OCI-LY7 (cell line): Measurements from ENCODE around the gene VSNL1. TPM values are rescaled to one million over a fixed set of nuclear protein-coding genes. Genes with fewer than 3 reads are reported as not detected.
"Not testable (repeated sequence)": the region's sequence is repeated elsewhere in the genome, so short reads cannot be mapped to it uniquely, and the experiment has no call there.

ENCODE experiments used
- BruUV-seq: library from RNA; stranded (reverse); fragments of 400-500 nt; replicated peaks from 2 replicates; lab custom pipeline; 2021; lab: Mats Ljungman, UMichigan
- CTCF ChIA-PET: fragments of 300-600 bp; sonication (Branson Sonifier 250); formaldehyde crosslinking; loops from one replicate; lab custom pipeline; 2022; ENCODE audit warnings: antibody characterized with exemption; ENCODE audit not compliant: unreplicated experiment; lab: Charles Lee
- POLR2A ChIA-PET: fragments of 300-600 bp; sonication (Branson Sonifier 250); formaldehyde crosslinking; loops from one replicate; lab custom pipeline; 2022; ENCODE audit warnings: antibody characterized with exemption; lab: Charles Lee
- DNase-seq: peaks from one replicate; pipeline ENCODE4 v3.0.0-alpha.2; 2015; ENCODE audit warnings: low spot score
- H2AFZ ChIP-seq: fragments of 200-600 bp; sonication (generic), shearing (Covaris generic); 2 replicates; pipeline ENCODE4 v1.6.1; 2014; ENCODE audit warnings: mild to moderate bottlenecking, antibody characterized with exemption, low read length, moderate library complexity
- H3K27ac ChIP-seq: fragments of 200-600 bp; sonication (generic); 2 replicates; pipeline ENCODE4 v1.5.1; 2014; ENCODE audit warnings: mixed run types, low read depth, mild to moderate bottlenecking, moderate library complexity, low read length, inconsistent platforms; ENCODE audit not compliant: poor library complexity, severe bottlenecking
- H3K36me3 ChIP-seq: fragments of 200-600 bp; sonication (generic); 2 replicates; pipeline ENCODE4 v1.6.1; 2014; ENCODE audit warnings: mild to moderate bottlenecking, antibody characterized with exemption, low read length, moderate library complexity, mixed read lengths; ENCODE audit not compliant: insufficient read depth
- H3K4me1 ChIP-seq: fragments of 200-600 bp; sonication (generic); 2 replicates; pipeline ENCODE4 v1.5.1; 2014; ENCODE audit warnings: mild to moderate bottlenecking, low read length; ENCODE audit not compliant: insufficient read depth, poor library complexity, severe bottlenecking
- H3K4me2 ChIP-seq: fragments of 200-600 bp; sonication (generic); 2 replicates; pipeline ENCODE4 v1.6.1; 2014; ENCODE audit warnings: mild to moderate bottlenecking, low read length
- H3K4me3 ChIP-seq: fragments of 200-600 bp; sonication (generic); 2 replicates; pipeline ENCODE4 v1.5.1; 2014; ENCODE audit warnings: mild to moderate bottlenecking, low read depth, low read length; ENCODE audit not compliant: poor library complexity, severe bottlenecking
- H3K79me2 ChIP-seq: fragments of 200-600 bp; sonication (generic); 2 replicates; pipeline ENCODE4 v1.6.1; 2016; ENCODE audit warnings: low read depth, mild to moderate bottlenecking, low read length, moderate library complexity, mixed read lengths; ENCODE audit not compliant: insufficient read depth
- H3K9me2 ChIP-seq: fragments of 200-600 bp; sonication (generic); 2 replicates; pipeline ENCODE4 v1.6.1; 2016; ENCODE audit warnings: mild to moderate bottlenecking, low read length, mixed read lengths; ENCODE audit not compliant: insufficient read depth
- H3K9me3 ChIP-seq: fragments of 200-600 bp; sonication (generic); 2 replicates; pipeline ENCODE4 v1.6.1; 2014; ENCODE audit warnings: mild to moderate bottlenecking, mixed run types, low read length, mixed read lengths
- H4K20me1 ChIP-seq: fragments of 200-600 bp; sonication (generic); 2 replicates; pipeline ENCODE4 v1.6.1; 2014; ENCODE audit warnings: mild to moderate bottlenecking, antibody characterized with exemption, low read length, moderate library complexity, mixed read lengths; ENCODE audit not compliant: insufficient read depth
- CTCF ChIP-seq: fragments of 200-600 bp; sonication (generic); conservative IDR thresholded peaks from 2 replicates; pipeline ENCODE4 v1.5.1; 2014; ENCODE audit warnings: mild to moderate bottlenecking, antibody characterized with exemption, low read length, moderate library complexity, mixed read lengths
- EZH2phosphoT487 ChIP-seq: fragments of 200-600 bp; sonication (generic); IDR thresholded peaks from 2 replicates; pipeline ENCODE4 v1.6.1; 2018; ENCODE audit warnings: low read depth, borderline replicate concordance, mild to moderate bottlenecking, mixed run types, antibody characterized with exemption, low read length, moderate library complexity, mixed read lengths
- intact Hi-C: fragments of 100-400 bp; cut with micrococcal nuclease; formaldehyde crosslinking; loops from one replicate; pipeline ENCODE4 v1.10.0; 2022; ENCODE audit not compliant: unreplicated experiment
- total RNA-seq, 2 experiments: library from RNA; depleted of rRNA in 1 of 2; stranded (reverse); fragments of >200 nt in 1 of 2; shearing (Covaris generic) in 1 of 2; gene quantifications; 2 replicates each; pipeline ENCODE4 v1.2.3, GENCODE V29; 2014 to 2022

VSNL1 gene
- total RNA-seq, 2 experiments from 2014 or later: not detected

GRCh38 chr2:17558053-17558452 is 17.6 kb downstream of the VSNL1 start:
- TF ChIP-seq EZH2phosphoT487: no peak
- no peak for TF ChIP-seq CTCF
- no peak overlapping the region for H2AFZ ChIP-seq
- no peaks in the 10 kb centered on the region for H3K9me2 ChIP-seq
- no peaks in the 10 kb centered on the region for H3K36me3 ChIP-seq
- no peaks in the 10 kb centered on the region for H4K20me1 ChIP-seq
- no peak overlapping the region for H3K4me2 ChIP-seq
- intact Hi-C loops: no loop called here
- H3K27ac ChIP-seq: no peak overlapping the region
- H3K4me3 ChIP-seq: no peak overlapping the region
- ChIA-PET POLR2A (no interaction called here), CTCF (no interaction called here)
- no peaks in the 10 kb centered on the region for H3K79me2 ChIP-seq
- H3K9me3 ChIP-seq: no peaks in the 10 kb centered on the region
- no peaks in the 10 kb centered on the region for H3K4me1 ChIP-seq
- DNase-seq: no peak
- no TSS peak for BruUV-seq

GRCh38 chr2:17558878-17559277 is 18.4 kb downstream of the VSNL1 start:
- TF ChIP-seq EZH2phosphoT487: no peak
- no peak for TF ChIP-seq CTCF
- H3K79me2 ChIP-seq: no peaks in the 10 kb centered on the region
- POLR2A ChIA-PET: no interaction called here
- no TSS peak for BruUV-seq
- CTCF ChIA-PET: no interaction called here
- no peaks in the 10 kb centered on the region for H4K20me1 ChIP-seq
- H2AFZ ChIP-seq: no peak overlapping the region
- H3K4me2 ChIP-seq: no peak overlapping the region
- H3K9me2 ChIP-seq: no peaks in the 10 kb centered on the region
- no peaks in the 10 kb centered on the region for H3K4me1 ChIP-seq
- intact Hi-C loops: no loop called here
- no peak for DNase-seq
- no peak overlapping the region for H3K4me3 ChIP-seq
- H3K27ac ChIP-seq: no peak overlapping the region
- H3K9me3 ChIP-seq: no peaks in the 10 kb centered on the region
- H3K36me3 ChIP-seq: no peaks in the 10 kb centered on the region

GRCh38 chr2:17565726-17566125 is 25.2 kb downstream of the VSNL1 start:
- H3K9me2 ChIP-seq, BruUV-seq, POLR2A ChIA-PET, H3K9me3 ChIP-seq, H3K27ac ChIP-seq, CTCF ChIA-PET, H3K4me2 ChIP-seq, H3K4me1 ChIP-seq, H3K79me2 ChIP-seq, H4K20me1 ChIP-seq, intact Hi-C loops, DNase-seq, H3K4me3 ChIP-seq, H2AFZ ChIP-seq, H3K36me3 ChIP-seq: not testable (repeated sequence)
